ENCODE results near the gene PLEKHS1. TPM values are rescaled to one million over a fixed set of nuclear protein-coding genes. Genes with fewer than 3 reads are reported as not detected.

PLEKHS1 gene
- total and polyA plus RNA-seq, 11 donors, result not detected

DNA sequence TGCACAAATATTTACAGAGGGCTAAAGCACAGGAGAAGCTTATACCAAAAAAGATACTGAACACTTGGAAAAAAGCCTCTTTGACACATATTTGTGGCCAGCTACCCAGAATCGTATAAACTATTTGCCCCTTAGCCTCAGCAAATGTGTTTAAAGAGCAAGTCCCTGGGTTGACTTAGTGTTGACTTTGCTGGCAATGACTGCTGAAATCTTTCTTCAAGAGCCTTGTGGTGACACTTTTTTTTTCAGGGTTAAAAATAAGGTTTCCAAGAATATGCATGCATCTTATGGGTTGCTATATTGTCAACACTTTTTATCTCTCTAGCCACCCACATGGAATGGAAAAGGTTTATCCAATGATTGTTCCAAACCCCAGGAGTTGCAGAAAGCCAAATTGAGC is 14.9 kb upstream of the PLEKHS1 start:
- no peak for DNase-seq
- TF ChIP-seq POLR2A (IDR thresholded peaks at IDR 0.05), result no peak
- no peak for TF ChIP-seq CTCF (IDR thresholded peaks at IDR 0.05)
- Histone ChIP-seq H3K27ac (no peak overlapping the region), H3K4me3 (no peak overlapping the region), H3K36me3 (peaks cover 0 to 7% (median 0%) of the 10 kb centered on the region in 9 donors), H3K9me3 (no peaks in the 10 kb centered on the region), H3K27me3 (no peaks in the 10 kb centered on the region), H3K4me1 (peaks cover 0 to 5% (median 0%) of the 10 kb centered on the region in 12 donors)
- WGBS, 4 donors, result 55 to 86% (median 64%) methylated on average over 1 of the region's 1 CpG
- intact Hi-C loops (cut with DNase I), result no loop called here
- ATAC-seq, result no peak

GRCh38 chr10:113739031-113739430 is 12.5 kb upstream of the PLEKHS1 start:
- no peaks in the 10 kb centered on the region for H3K9me3 ChIP-seq
- no peak overlapping the region for H3K27ac ChIP-seq
- WGBS, 4 donors, result 79 to 85% (median 83%) methylated on average over 4 of the region's 4 CpGs
- no peaks in the 10 kb centered on the region for H3K36me3 ChIP-seq
- ATAC-seq (no peak), DNase-seq (no peak)
- H3K4me3 ChIP-seq, result no peak overlapping the region
- H3K4me1 ChIP-seq, result peaks cover 0 to 5% (median 0%) of the 10 kb centered on the region in 12 donors
- TF ChIP-seq POLR2A (IDR thresholded peaks at IDR 0.05) (no peak), CTCF (IDR thresholded peaks at IDR 0.05) (no peak)
- intact Hi-C loops (cut with DNase I), result no loop called here
- H3K27me3 ChIP-seq, result peaks cover 0 to 8% (median 0%) of the 10 kb centered on the region in 9 donors

GRCh38 chr10:113739577-113739976 is 11.9 kb upstream of the PLEKHS1 start:
- ATAC-seq, result no peak
- 59 to 68% (median 62%) methylated on average over 3 of the region's 3 CpGs for WGBS, 4 donors
- TF ChIP-seq POLR2A (IDR thresholded peaks at IDR 0.05) (no peak), CTCF (IDR thresholded peaks at IDR 0.05) (no peak)
- H3K36me3 ChIP-seq, result no peaks in the 10 kb centered on the region
- no peak overlapping the region for H3K4me3 ChIP-seq
- no peak for DNase-seq
- intact Hi-C loops (cut with DNase I), result no loop called here
- H3K9me3 ChIP-seq, result no peaks in the 10 kb centered on the region
- no peak overlapping the region for H3K27ac ChIP-seq
- peaks cover 0 to 8% (median 0%) of the 10 kb centered on the region in 9 donors for H3K27me3 ChIP-seq
- peaks cover 0 to 5% (median 0%) of the 10 kb centered on the region in 12 donors for H3K4me1 ChIP-seq

- TF ChIP-seq CTCF (IDR thresholded peaks at IDR 0.05), result no peak
- no peak for TF ChIP-seq POLR2A (IDR thresholded peaks at IDR 0.05)
- no peaks in the 10 kb centered on the region for H3K36me3 ChIP-seq
- intact Hi-C loops (cut with DNase I), result no loop called here
Measured at GRCh38 chr10:113740850-113741249, 10.6 kb upstream of the PLEKHS1 start.

More at GRCh38 chr10:113740850-113741249, 10.6 kb upstream of the PLEKHS1 start:
- H3K27me3 ChIP-seq, result peaks cover 0 to 8% (median 0%) of the 10 kb centered on the region in 9 donors
- ATAC-seq (no peak), DNase-seq (no peak)
- no peak overlapping the region for H3K4me3 ChIP-seq
- no peaks in the 10 kb centered on the region for H3K9me3 ChIP-seq
- no peak overlapping the region for H3K27ac ChIP-seq
- peaks cover 0 to 5% (median 0%) of the 10 kb centered on the region in 12 donors for H3K4me1 ChIP-seq
- 89 to 93% (median 89%) methylated on average over 3 of the region's 3 CpGs for WGBS, 4 donors
